Heart left ventricle (tissue), 16 donors: ENCODE measurements around the gene WNT9A. TPM values are rescaled to one million over a fixed set of nuclear protein-coding genes. Genes with fewer than 3 reads are reported as not detected.

Source experiments
- ATAC-seq, 4 donors: fragments of 200-7000 bp; cut with Tn5 transposase; one replicate each; pipeline ENCODE4 v1.9.1; 2020 to 2022; ENCODE audit warnings: moderate library complexity in 4 of 4, mild to moderate bottlenecking in 3 of 4, moderate number of reproducible peaks in 1 of 4
- DNase-seq, 5 donors: peaks; one replicate each; pipeline ENCODE4 v3.0.0-alpha.2; 2020
- H3K27ac ChIP-seq, 12 donors: fragments of 200-600 bp; sonication (generic) in 4 of 12; one replicate each; pipeline versions ENCODE4 v1.5.0 to v1.8.0; 2016 to 2022; ENCODE audit warnings: mild to moderate bottlenecking in 2 of 12
- H3K27me3 ChIP-seq, 9 donors: fragments of 200-600 bp; sonication (generic) in 2 of 9; one replicate each; pipeline versions ENCODE4 v1.5.1 to v1.8.0; 2016 to 2022; ENCODE audit warnings: mild to moderate bottlenecking in 3 of 9
- H3K36me3 ChIP-seq, 9 donors: fragments of 200-600 bp; sonication (generic) in 2 of 9; one replicate each; pipeline versions ENCODE4 v1.5.0 to v1.8.0; 2018 to 2022; ENCODE audit warnings: mild to moderate bottlenecking in 2 of 9
- H3K4me1 ChIP-seq, 12 donors: fragments of 200-600 bp; sonication (generic) in 4 of 12; one replicate each; pipeline versions ENCODE4 v1.5.0 to v1.8.0; 2016 to 2022; ENCODE audit warnings: mild to moderate bottlenecking in 3 of 12
- H3K4me3 ChIP-seq, 12 donors: fragments of 200-600 bp; sonication (generic) in 4 of 12; one replicate each; pipeline versions ENCODE4 v1.5.0 to v1.8.0; 2017 to 2022; ENCODE audit warnings: mild to moderate bottlenecking in 9 of 12, moderate library complexity in 4 of 12
- H3K9me3 ChIP-seq, 12 donors: fragments of 200-600 bp; sonication (generic) in 4 of 12; one replicate each; pipeline versions ENCODE4 v1.5.0 to v1.8.0; 2016 to 2022; ENCODE audit warnings: mild to moderate bottlenecking in 1 of 12
- POLR2A ChIP-seq, 2 donors: fragments of 450-650 bp; IDR thresholded peaks; one replicate each; pipeline ENCODE4 v1.6.1; 2017; ENCODE audit warnings: antibody characterized with exemption in 2 of 2, mild to moderate bottlenecking in 2 of 2, moderate library complexity in 2 of 2
- WGBS, 4 donors: extraction: QIAGEN DNeasy Blood & Tissue Kit in 2 of 4; methylation state at CpG; one replicate each; pipeline versions ENCODE4 v1.1.5 to v1.1.7; 2013 to 2018; 5-methylcytosine and 5-hydroxymethylcytosine counted together
- intact Hi-C, 10 donors: fragments of 100-400 bp; cut with DNase I; formaldehyde crosslinking; loops; one replicate each; pipeline versions ENCODE4 v1.11.1 to v1.14.2; 2022
- polyA plus RNA-seq, 2 donors: library from polyadenylated mRNA; stranded (reverse); fragments of 200-250 nt; gene quantifications; one replicate each; pipeline ENCODE4 v1.2.3, GENCODE V29; 2013
- total RNA-seq, 9 donors: library from RNA; depleted of rRNA in 2 of 9; stranded (reverse); fragments of >200 nt in 2 of 9; fragmentation: NEBNext Ultra II Directional in 3 of 9; extraction: Animal tissue kit (Norgen Biotek cat#: 25700) in 3 of 9; gene quantifications; one replicate each; pipeline versions ENCODE4 v1.1.0 to v1.2.4, GENCODE V29; 2016 to 2023
- TF ChIP-seq, protein P1 (sequence below), 12 donors: fragments of 200-600 bp; sonication (generic) in 4 of 12; IDR thresholded peaks; one replicate each; pipeline versions ENCODE4 v1.5.0 to v1.8.0; 2018 to 2022; ENCODE audit warnings: antibody characterized with exemption in 12 of 12, mild to moderate bottlenecking in 5 of 12
- donor health status: ischemic (EF 13 %, LVEDD 7.1; RV severe dilation, severe dysfunction).
- donor health status: healthy with polysubstance abuse.
- donor health status: DM: no; HTN: yes; CAD: no.
- donor health status: DM: no; HTN: no; CAD: no.
- donor health status: ischemic (EF 25% LVEDD 6.9; RV normal size, moderate dysfunction).
- donor health status: ischemic (EF 25% LVEDD 5.7; RV mildly dilated, moderate dysfunction).
- donor health status: healthy.
- donor health status: DM: yes; HTN: yes; CAD: no.
- donor health status: ischemic (EF 35%, LVEDD 5.7; RV mildly dilated, moderate dysfunction).
- donor health status: nonischemic (EF 11% LVEDD 7.7; RV severe dilation, severe dysfunction).
- donor health status: DM: yes; HTN: yes; CAD: no.
- donor health status: PGD.
- donor health status: ischemic (EF 29% LVEDD 5.4; RV normal size, mild dysfunction).
- donor health status: nonischemic (EF 23%, LVEDD 6.1; RV moderate dilation, normal function).

Gene WNT9A
- total and polyA plus RNA-seq, 11 donors = 0.54 to 29.8 (median 2.3) TPM

DNA sequence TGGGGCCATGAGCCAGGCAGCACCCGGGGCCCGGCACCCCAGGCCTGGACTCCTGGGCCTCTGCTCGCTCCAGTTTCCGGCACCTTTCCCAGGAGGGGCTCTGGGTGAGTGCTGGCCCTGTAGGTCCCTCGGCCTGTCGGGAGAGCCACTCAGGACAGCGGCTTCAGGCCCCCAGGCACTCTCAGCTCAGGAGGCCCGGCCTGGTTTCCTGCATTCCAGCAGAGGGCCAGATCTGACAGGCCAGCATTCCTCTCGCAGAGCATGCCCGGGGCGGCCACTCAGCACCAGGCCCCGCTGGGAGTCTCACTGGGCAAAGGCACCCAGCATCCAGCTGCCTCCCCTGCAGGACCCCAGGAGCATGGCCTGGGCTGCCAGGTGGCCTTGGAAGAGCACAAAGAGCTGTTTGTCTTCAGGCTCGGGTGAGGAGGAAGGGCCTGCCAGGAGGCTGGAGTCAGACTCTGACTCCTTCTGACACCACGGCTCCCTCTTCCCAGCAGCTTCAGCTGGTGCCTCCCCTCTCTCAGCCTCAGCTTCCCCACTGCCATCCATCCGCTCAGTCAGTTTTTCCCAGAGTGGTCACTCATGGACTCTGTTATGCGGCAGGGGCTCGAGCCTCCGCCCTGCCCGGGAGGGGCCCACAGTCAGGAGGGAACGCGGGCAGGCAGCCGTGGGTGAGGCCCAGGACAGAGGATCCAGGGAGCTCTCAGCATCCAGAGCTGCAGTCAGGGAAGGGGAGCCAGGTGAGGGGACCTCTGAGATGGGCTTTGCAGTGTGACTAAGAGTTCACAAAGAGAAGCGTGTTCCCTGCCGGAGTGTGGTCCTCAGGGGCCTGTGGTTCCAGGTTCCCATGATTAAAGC, 51.7 kb downstream of the WNT9A start:
- DNase-seq = peak in 4 of 5 donors; percentile 8 to 57 (median 28)
- TF ChIP-seq, protein P1, sequence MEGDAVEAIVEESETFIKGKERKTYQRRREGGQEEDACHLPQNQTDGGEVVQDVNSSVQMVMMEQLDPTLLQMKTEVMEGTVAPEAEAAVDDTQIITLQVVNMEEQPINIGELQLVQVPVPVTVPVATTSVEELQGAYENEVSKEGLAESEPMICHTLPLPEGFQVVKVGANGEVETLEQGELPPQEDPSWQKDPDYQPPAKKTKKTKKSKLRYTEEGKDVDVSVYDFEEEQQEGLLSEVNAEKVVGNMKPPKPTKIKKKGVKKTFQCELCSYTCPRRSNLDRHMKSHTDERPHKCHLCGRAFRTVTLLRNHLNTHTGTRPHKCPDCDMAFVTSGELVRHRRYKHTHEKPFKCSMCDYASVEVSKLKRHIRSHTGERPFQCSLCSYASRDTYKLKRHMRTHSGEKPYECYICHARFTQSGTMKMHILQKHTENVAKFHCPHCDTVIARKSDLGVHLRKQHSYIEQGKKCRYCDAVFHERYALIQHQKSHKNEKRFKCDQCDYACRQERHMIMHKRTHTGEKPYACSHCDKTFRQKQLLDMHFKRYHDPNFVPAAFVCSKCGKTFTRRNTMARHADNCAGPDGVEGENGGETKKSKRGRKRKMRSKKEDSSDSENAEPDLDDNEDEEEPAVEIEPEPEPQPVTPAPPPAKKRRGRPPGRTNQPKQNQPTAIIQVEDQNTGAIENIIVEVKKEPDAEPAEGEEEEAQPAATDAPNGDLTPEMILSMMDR (IDR thresholded peaks at IDR 0.05) = no peak
- no peak for TF ChIP-seq POLR2A (IDR thresholded peaks at IDR 0.05)

DNA sequence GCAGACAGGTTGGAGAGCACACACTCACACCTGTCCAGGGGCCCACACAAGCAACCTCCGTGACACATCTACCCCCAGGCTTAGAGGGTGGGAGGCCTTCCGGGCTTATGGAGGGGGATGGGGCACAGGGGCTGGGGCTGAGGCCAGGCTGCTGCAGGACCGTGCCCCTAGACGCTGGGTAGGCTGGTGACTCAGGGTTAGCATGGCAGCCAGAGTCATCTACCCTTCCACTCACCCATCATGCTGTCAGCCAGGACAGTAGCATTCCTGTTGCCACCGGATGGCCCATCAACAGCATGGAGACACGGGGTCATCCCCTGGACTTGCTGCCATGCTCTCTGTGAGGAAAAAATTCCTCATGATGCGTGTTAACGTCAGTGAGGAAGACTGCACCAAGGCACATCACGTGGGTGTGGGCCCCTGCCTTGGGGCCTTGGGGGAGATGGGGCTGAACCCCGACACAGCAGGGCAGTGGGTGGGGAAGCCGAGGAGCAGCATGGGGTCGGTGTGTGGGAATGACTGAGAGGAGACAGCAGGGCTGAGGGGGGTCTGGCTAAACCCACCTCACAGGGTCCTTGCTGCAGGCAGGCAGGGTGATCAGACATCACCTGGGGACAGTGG, 52.8 kb downstream of the WNT9A start:
- Histone ChIP-seq H3K4me3 (no peak overlapping the region), H3K27me3 (no peaks in the 10 kb centered on the region), H3K4me1 (peaks cover 0 to 7% (median 0%) of the 10 kb centered on the region in 12 donors), H3K27ac (no peak overlapping the region), H3K9me3 (no peaks in the 10 kb centered on the region), H3K36me3 (no peaks in the 10 kb centered on the region)
- peak in 4 of 5 donors; percentile 3 to 14 (median 10) for DNase-seq
- no peak for TF ChIP-seq POLR2A (IDR thresholded peaks at IDR 0.05)
- TF ChIP-seq, protein P1 (IDR thresholded peaks at IDR 0.05) = no peak
- WGBS, 4 donors = 89 to 98% (median 93%) methylated on average over 10 to 12 of the region's 12 CpGs
- intact Hi-C loops = no loop called here
- no peak for ATAC-seq

More for the DNA sequence above, 51.7 kb downstream of the WNT9A start:
- intact Hi-C loops = no loop called here
- Histone ChIP-seq H3K9me3 (no peaks in the 10 kb centered on the region), H3K27me3 (no peaks in the 10 kb centered on the region), H3K27ac (peak overlapping the region in 3 of 12 donors; percentile 1 to 39 (median 17)), H3K4me1 (peaks cover 0 to 7% (median 0%) of the 10 kb centered on the region in 12 donors), H3K4me3 (no peak overlapping the region), H3K36me3 (no peaks in the 10 kb centered on the region)
- WGBS, 4 donors = 66 to 75% (median 69%) methylated on average over 15 to 24 of the region's 24 CpGs
- peak in 3 of 4 donors; percentile 32 to 51 (median 33) for ATAC-seq

DNA sequence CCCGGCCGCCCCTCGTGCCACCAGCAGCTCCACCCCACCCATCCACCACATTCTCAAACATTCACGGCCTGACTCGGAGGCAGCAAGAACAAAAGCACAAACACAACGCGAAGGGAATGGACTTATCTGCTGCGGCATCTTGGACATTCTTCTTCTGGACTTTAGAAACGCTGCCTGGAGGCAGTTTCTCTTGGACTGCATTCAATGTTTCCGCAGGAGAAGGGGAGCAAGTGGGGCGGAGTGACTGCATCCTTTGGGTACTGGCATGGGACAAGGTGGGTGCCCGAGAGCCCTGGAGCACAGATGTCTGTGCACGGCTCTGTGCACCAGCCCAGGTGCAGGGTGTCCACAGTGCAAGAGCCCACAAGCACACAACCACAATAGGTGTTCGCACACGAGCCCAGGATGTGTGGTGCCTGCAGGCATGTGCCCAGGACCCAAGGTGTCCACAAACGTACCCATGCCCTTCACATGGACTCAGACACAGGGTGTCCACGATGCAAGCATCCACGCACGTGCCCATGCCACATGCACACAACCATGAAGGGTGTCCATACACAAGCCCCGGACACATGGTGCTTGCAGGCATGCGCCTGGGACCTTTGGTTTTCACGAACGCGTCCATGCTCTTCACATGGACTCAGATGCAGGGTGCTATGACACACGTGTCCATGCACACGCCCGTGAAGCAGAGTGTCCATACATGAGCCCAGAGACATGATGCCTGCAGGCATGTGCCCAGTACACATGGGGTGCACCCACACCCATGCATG, 53.6 kb downstream of the WNT9A start:
- Histone ChIP-seq H3K4me1 (peaks cover 0 to 7% (median 0%) of the 10 kb centered on the region in 12 donors), H3K4me3 (no peak overlapping the region), H3K9me3 (no peaks in the 10 kb centered on the region), H3K36me3 (no peaks in the 10 kb centered on the region), H3K27ac (no peak overlapping the region), H3K27me3 (no peaks in the 10 kb centered on the region)
- ATAC-seq (no peak), DNase-seq (peak in 4 of 5 donors; percentile 13 to 38 (median 14))
- WGBS, 4 donors = 82 to 91% (median 90%) methylated on average over 21 to 27 of the region's 27 CpGs
- intact Hi-C loops = no loop called here
- no peak for TF ChIP-seq POLR2A (IDR thresholded peaks at IDR 0.05)
- TF ChIP-seq, protein P1 (IDR thresholded peaks at IDR 0.05) = no peak
